ENCODE results near the gene NELFE. TPM values are rescaled to one million over a fixed set of nuclear protein-coding genes. Genes with fewer than 3 reads are reported as not detected.
"Not testable (repeated sequence)": the region's sequence is repeated elsewhere in the genome, so short reads cannot be mapped to it uniquely, and the experiment has no call there.

NELFE gene
- total RNA-seq, 4 donors from 2014 or later: 79.3 to 81.7 (median 81.1) TPM

DNA sequence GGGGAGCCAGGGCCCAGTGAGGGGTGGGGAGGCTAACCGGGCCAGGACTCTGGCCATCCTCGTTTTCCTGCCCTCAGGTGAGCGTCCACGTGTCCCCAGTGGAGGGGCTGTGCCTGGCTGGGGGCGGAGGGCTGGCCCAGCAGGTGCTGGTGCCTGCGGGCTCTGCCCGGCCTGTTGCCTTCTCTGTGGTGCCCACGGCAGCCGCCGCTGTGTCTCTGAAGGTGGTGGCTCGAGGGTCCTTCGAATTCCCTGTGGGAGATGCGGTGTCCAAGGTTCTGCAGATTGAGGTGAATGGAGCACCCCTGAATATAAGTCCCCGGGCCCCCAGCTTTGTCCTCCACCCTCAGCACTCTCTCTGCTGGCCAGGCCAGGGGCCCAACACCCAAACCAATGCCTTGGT, 35.6 kb upstream of the NELFE start:
- H3K9me3 ChIP-seq; H3K36me3 ChIP-seq; DNase-seq (ENCODE audit: extremely low spot score); H3K4me3 ChIP-seq; H3K27me3 ChIP-seq; H3K4me1 ChIP-seq; intact Hi-C loops (cut with DNase I); H3K27ac ChIP-seq (replicated peaks in 1 of 4): not testable (repeated sequence)
- no CpG with 5 or more reads among the region's 14 CpGs for WGBS

DNA sequence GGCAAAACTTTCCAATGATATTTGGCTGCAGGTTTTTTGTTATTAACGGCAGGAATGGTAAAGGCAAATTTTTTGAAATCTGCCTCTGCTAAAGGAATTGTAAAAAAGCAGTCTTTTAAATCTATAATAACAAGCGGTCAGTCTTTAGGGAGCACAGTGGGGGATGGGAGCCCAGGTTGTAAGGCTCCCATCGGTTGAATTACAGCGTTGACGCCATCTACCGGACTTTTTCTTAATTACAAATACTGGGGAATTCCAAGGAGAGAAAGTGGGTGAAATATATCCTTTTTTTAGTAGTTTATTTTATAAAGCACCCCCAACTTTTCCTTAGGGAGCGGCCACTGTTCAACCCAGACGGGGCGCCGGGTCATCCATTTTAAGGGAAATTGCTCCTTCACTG, 30.6 kb upstream of the NELFE start:
- H3K36me3 ChIP-seq; DNase-seq (ENCODE audit: extremely low spot score); H3K4me3 ChIP-seq; H3K9me3 ChIP-seq; H3K4me1 ChIP-seq; intact Hi-C loops (cut with DNase I); H3K27me3 ChIP-seq; H3K27ac ChIP-seq (replicated peaks in 1 of 4): not testable (repeated sequence)
- no CpG with 5 or more reads among the region's 10 CpGs for WGBS

DNA sequence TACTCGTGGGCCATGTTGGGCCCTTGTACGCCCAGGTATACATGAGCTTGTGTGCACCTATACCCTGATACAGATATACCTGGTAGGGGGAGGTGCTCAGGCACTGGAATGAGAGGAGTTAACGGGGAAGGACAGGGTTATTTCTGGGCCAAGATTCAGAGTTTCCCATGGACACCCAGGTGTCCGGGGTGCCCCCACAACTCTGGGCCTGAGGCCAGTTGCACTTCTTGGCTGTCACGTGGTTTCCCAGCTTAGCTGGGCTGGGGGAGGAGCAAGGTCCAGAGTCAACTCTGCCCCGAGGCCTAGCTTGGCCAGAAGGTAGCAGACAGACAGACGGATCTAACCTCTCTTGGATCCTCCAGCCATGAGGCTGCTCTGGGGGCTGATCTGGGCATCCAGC, 23.0 kb upstream of the NELFE start, which contains the start of gene C4A:
C4A (plus strand) TSS at position 314 of the 400 bp plus-strand sequence; CDS start at position 365, 51 bp downstream.
- H3K27me3 ChIP-seq; H3K4me3 ChIP-seq; DNase-seq (ENCODE audit: extremely low spot score); H3K9me3 ChIP-seq; intact Hi-C loops (cut with DNase I); H3K27ac ChIP-seq (replicated peaks in 1 of 4): not testable (repeated sequence)
- no CpG with 5 or more reads among the region's 7 CpGs for WGBS
- H3K4me1 ChIP-seq: peaks cover 0 to 13% (median 0%) of the 10 kb centered on the region in 4 donors
- H3K36me3 ChIP-seq: peaks cover 0 to 22% (median 13%) of the 10 kb centered on the region in 4 donors

DNA sequence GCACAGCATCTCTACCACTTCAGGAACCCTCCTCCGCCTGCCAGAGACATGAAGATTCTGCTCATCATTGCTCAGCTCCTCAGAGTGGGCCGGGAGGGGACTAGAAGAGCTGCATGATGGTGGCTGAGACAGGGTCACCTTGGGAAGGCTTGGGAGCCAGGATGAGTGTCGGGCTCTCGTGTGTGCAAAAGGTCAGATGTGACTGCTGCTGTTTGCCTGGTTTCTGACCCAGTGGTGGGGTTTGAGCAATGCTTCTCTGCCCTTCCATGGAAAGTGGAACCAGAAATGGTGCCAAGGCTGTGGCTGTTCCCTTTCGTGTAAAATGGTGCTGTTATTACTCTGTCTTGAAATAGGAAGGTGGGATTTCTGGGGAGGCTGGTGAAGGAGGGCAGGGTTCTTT, 22.2 kb upstream of the NELFE start:
- intact Hi-C loops (cut with DNase I): not testable (repeated sequence)

DNA sequence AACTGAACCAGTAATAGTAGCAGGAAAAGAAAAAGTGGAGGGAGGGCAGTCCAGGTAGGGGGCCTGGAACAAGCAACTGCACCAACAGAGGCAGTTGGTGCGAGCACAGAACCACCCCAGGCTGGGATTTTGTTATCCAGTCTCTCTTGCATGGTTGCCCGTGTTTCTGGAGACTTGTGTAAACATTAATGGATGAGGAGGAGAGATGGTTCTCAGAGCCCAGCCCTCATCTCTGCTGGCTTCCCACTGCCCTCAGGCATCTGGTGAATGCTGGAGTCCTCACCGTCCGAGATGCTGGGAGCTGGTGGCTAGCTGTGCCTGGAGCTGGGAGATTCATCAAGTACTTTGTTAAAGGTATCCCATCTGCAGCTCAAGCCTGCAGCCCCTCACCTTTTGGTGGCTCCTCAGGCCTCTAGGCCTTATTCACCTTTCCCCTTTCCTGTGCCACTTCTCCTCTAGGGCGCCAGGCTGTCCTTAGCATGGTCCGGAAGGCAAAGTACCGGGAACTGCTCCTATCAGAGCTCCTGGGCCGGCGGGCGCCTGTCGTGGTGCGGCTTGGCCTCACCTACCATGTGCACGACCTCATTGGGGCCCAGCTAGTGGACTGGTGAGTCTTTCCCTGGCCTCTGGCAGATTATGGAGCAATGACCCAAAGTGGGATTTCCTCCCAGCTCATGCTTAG, 21.6 kb upstream of the NELFE start:
- H3K27ac ChIP-seq (replicated peaks in 1 of 4); DNase-seq (ENCODE audit: extremely low spot score); H3K27me3 ChIP-seq; H3K4me3 ChIP-seq; H3K9me3 ChIP-seq; intact Hi-C loops (cut with DNase I): not testable (repeated sequence)
- Histone ChIP-seq H3K36me3 (peaks cover 0 to 27% (median 13%) of the 10 kb centered on the region in 4 donors), H3K4me1 (peaks cover 0 to 13% (median 0%) of the 10 kb centered on the region in 4 donors)
- WGBS: 79% methylated on average over 8 of the region's 13 CpGs

More for the DNA sequence above, 22.2 kb upstream of the NELFE start:
- H3K27me3 ChIP-seq; H3K27ac ChIP-seq (replicated peaks in 1 of 4); H3K4me3 ChIP-seq; DNase-seq (ENCODE audit: extremely low spot score); H3K9me3 ChIP-seq: not testable (repeated sequence)
- H3K36me3 ChIP-seq: peaks cover 0 to 27% (median 13%) of the 10 kb centered on the region in 4 donors
- H3K4me1 ChIP-seq: peaks cover 0 to 13% (median 0%) of the 10 kb centered on the region in 4 donors
- WGBS: no CpG with 5 or more reads among the region's 5 CpGs

DNA sequence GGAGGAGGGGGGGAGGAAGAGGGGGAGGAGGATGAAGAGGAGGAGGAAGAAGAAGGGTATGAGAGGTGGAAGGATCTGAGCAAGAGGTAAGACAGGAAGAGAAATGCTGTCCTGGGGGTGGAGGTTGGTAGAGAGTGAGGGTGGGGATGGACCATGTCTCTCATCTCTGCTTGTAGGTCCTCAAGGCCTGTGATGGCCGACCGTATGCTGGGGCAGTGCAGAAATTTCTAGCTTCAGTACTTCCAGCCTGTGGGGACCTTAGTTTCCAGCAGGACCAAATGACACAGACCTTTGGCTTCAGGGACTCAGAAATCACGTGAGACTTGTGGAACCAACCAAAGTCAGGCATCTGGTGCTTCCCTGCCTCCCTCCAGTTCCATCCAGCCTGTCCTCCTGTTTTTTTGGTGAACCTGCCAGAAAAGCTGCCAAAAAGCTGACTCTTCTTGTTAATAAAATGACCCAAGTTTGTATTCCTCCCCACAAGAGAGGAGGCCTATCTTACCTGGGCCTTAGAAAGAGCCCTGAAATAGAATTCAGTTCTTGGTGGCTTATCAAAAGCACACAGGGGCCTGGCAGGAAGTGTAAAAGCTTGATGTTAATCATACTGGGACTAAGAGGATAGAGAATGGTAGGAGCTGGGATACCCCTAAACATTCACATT, 20.6 kb upstream of the NELFE start:
- Histone ChIP-seq H3K27me3 (no peaks in the 10 kb centered on the region), H3K9me3 (no peaks in the 10 kb centered on the region), H3K4me3 (no peak overlapping the region), H3K36me3 (peaks cover 0 to 27% (median 17%) of the 10 kb centered on the region in 4 donors), H3K4me1 (peaks cover 0 to 17% (median 0%) of the 10 kb centered on the region in 4 donors), H3K27ac (replicated peaks in 1 of 4) (no peak overlapping the region)
- TF ChIP-seq POLR2A (IDR thresholded peaks at IDR 0.05; ENCODE audit: low read depth) (no peak), POLR2AphosphoS5 (IDR thresholded peaks at IDR 0.05) (no peak), EP300 (IDR thresholded peaks at IDR 0.05) (no peak)
- TF ChIP-seq, protein P1, sequence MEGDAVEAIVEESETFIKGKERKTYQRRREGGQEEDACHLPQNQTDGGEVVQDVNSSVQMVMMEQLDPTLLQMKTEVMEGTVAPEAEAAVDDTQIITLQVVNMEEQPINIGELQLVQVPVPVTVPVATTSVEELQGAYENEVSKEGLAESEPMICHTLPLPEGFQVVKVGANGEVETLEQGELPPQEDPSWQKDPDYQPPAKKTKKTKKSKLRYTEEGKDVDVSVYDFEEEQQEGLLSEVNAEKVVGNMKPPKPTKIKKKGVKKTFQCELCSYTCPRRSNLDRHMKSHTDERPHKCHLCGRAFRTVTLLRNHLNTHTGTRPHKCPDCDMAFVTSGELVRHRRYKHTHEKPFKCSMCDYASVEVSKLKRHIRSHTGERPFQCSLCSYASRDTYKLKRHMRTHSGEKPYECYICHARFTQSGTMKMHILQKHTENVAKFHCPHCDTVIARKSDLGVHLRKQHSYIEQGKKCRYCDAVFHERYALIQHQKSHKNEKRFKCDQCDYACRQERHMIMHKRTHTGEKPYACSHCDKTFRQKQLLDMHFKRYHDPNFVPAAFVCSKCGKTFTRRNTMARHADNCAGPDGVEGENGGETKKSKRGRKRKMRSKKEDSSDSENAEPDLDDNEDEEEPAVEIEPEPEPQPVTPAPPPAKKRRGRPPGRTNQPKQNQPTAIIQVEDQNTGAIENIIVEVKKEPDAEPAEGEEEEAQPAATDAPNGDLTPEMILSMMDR (IDR thresholded peaks at IDR 0.05): no peak
- intact Hi-C loops (cut with DNase I): no loop called here
- no peak for DNase-seq (ENCODE audit: extremely low spot score)
- WGBS: 94% methylated on average over 3 of the region's 3 CpGs

DNA sequence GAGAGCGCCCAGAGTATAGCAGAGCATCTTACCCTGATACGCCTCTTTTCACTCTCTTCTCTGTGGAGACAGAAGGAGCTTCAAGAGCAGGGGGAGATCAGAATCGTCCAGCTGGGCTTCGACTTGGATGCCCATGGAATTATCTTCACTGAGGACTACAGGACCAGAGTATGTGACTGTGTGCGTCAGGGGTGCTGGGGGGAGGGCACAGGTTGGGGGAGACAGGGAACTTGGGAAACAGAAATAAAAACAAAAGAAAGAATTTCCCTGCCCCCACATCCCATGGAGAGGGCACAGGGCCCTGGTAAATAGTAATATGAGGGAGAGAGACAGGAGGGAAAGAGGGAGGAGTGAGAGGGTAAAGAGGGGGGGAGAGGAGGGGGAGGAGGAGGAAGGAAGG, 20.1 kb upstream of the NELFE start:
- Histone ChIP-seq H3K9me3 (no peaks in the 10 kb centered on the region), H3K4me1 (peaks cover 0 to 22% (median under 1%) of the 10 kb centered on the region in 4 donors), H3K27ac (replicated peaks in 1 of 4) (no peak overlapping the region), H3K36me3 (peaks cover 0 to 27% (median 20%) of the 10 kb centered on the region in 4 donors), H3K4me3 (no peak overlapping the region), H3K27me3 (no peaks in the 10 kb centered on the region)
- DNase-seq (ENCODE audit: extremely low spot score): no peak
- intact Hi-C loops (cut with DNase I): no loop called here
- 90% methylated on average over 5 of the region's 5 CpGs for WGBS
- no peak for TF ChIP-seq POLR2A (IDR thresholded peaks at IDR 0.05; ENCODE audit: low read depth)
- TF ChIP-seq, protein P1 (IDR thresholded peaks at IDR 0.05): no peak
- TF ChIP-seq POLR2AphosphoS5 (IDR thresholded peaks at IDR 0.05): no peak
- TF ChIP-seq EP300 (IDR thresholded peaks at IDR 0.05): no peak

All from esophagus muscularis mucosa (tissue), 4 donors.